ENCODE results near the gene UNC5C. TPM values are rescaled to one million over a fixed set of nuclear protein-coding genes. Genes with fewer than 3 reads are reported as not detected.

The UNC5C gene
- total RNA-seq, 4 donors from 2014 or later: 4.6 to 8.1 (median 6.0) TPM

GRCh38 chr4:95355021-95355420 is 193.8 kb downstream of the UNC5C start:
- ATAC-seq (ENCODE audit: low FRiP score): no peak
- no peak for TF ChIP-seq CTCF (IDR thresholded peaks at IDR 0.05)
- DNase-seq (ENCODE audit: low spot score): no peak

GRCh38 chr4:95348418-95348817 is 200.4 kb downstream of the UNC5C start:
- no peak for TF ChIP-seq CTCF (IDR thresholded peaks at IDR 0.05)
- DNase-seq (ENCODE audit: low spot score) (no peak), ATAC-seq (ENCODE audit: low FRiP score) (no peak)

- TF ChIP-seq CTCF (IDR thresholded peaks at IDR 0.05): no peak
- ATAC-seq (ENCODE audit: low FRiP score) (no peak), DNase-seq (ENCODE audit: low spot score) (no peak)
These were observed 205.5 kb downstream of the UNC5C start for GRCh38 chr4:95343235-95343634.

GRCh38 chr4:95340191-95340590 is 208.6 kb downstream of the UNC5C start:
- DNase-seq (ENCODE audit: low spot score) (no peak), ATAC-seq (ENCODE audit: low FRiP score) (no peak)
- no peak for TF ChIP-seq CTCF (IDR thresholded peaks at IDR 0.05)

GRCh38 chr4:95325665-95326064 is 223.1 kb downstream of the UNC5C start:
- TF ChIP-seq CTCF (IDR thresholded peaks at IDR 0.05): no peak
- DNase-seq (ENCODE audit: low spot score) (no peak), ATAC-seq (ENCODE audit: low FRiP score) (no peak)

GRCh38 chr4:95319169-95319568 is 229.6 kb downstream of the UNC5C start:
- TF ChIP-seq CTCF (IDR thresholded peaks at IDR 0.05): no peak
- ATAC-seq (ENCODE audit: low FRiP score): no peak

GRCh38 chr4:95318483-95318882 is 230.3 kb downstream of the UNC5C start:
- no peak for ATAC-seq (ENCODE audit: low FRiP score)
- TF ChIP-seq CTCF (IDR thresholded peaks at IDR 0.05): no peak
- DNase-seq (ENCODE audit: low spot score): no peak

More at GRCh38 chr4:95319169-95319568, 229.6 kb downstream of the UNC5C start:
- no peak for DNase-seq (ENCODE audit: low spot score)

Measured in omental fat pad (tissue), 4 donors.